DND-41 (cell line): Measurements from ENCODE around the gene EGF.

Experiments used
- ATAC-seq: fragments of 200-7000 bp; cut with Tn5 transposase; 3 replicates; pipeline ENCODE4 v1.9.1; 2021; ENCODE audit warnings: low read depth; ENCODE audit not compliant: insufficient read depth
- DNase-seq: peaks from one replicate; pipeline ENCODE4 v3.0.0-alpha.2; 2020
- H2AFZ ChIP-seq: 2 replicates; pipeline ENCODE4 v1.6.0; 2012; ENCODE audit warnings: low read depth, low read length
- H3K27ac ChIP-seq: 2 replicates; pipeline ENCODE4 v1.5.1; 2012; ENCODE audit warnings: low read length, inconsistent platforms
- H3K27me3 ChIP-seq: fragments of 200-600 bp; sonication (generic); 2 replicates; pipeline ENCODE4 v1.6.0; 2012; ENCODE audit warnings: low read length, mild to moderate bottlenecking, inconsistent platforms; ENCODE audit not compliant: insufficient read depth, poor library complexity
- H3K36me3 ChIP-seq: 2 replicates; pipeline ENCODE4 v1.5.1; 2012; ENCODE audit warnings: low read length, inconsistent platforms; ENCODE audit not compliant: insufficient read depth
- H3K4me1 ChIP-seq: 2 replicates; pipeline ENCODE4 v1.5.1; 2012; ENCODE audit warnings: mild to moderate bottlenecking, low read length; ENCODE audit not compliant: insufficient read depth
- H3K4me2 ChIP-seq: 2 replicates; pipeline ENCODE4 v1.6.0; 2012; ENCODE audit warnings: mild to moderate bottlenecking, moderate library complexity, low read length, inconsistent platforms; ENCODE audit not compliant: insufficient read depth
- H3K4me3 ChIP-seq, 2 experiments: fragments of 200-600 bp in 1 of 2; shearing (Covaris generic) in 1 of 2; 2 replicates each; pipeline ENCODE4 v1.5.1; 2012 to 2016; ENCODE audit warnings: inconsistent platforms in 2 of 2, low read length in 2 of 2, mild to moderate bottlenecking in 2 of 2, low read depth in 1 of 2, moderate library complexity in 1 of 2
- H3K79me2 ChIP-seq: 2 replicates; pipeline ENCODE4 v1.6.0; 2012; ENCODE audit warnings: low read length, inconsistent platforms; ENCODE audit not compliant: insufficient read depth
- H3K9ac ChIP-seq: 2 replicates; pipeline ENCODE4 v1.6.0; 2012; ENCODE audit warnings: low read depth, mild to moderate bottlenecking, inconsistent platforms, low read length, moderate library complexity
- H3K9me3 ChIP-seq: 2 replicates; pipeline ENCODE4 v1.5.1; 2012; ENCODE audit warnings: low read length, moderate library complexity, mild to moderate bottlenecking, inconsistent platforms; ENCODE audit not compliant: insufficient read depth, severe bottlenecking
- H4K20me1 ChIP-seq: 2 replicates; pipeline ENCODE4 v1.6.0; 2012; ENCODE audit warnings: low read length; ENCODE audit not compliant: insufficient read depth
- EZH2 ChIP-seq: IDR thresholded peaks from 3 replicates; pipeline ENCODE4 v1.6.1; 2012; ENCODE audit warnings: borderline replicate concordance, low read depth, mild to moderate bottlenecking, moderate library complexity, low read length, inconsistent platforms; ENCODE audit not compliant: severe bottlenecking
- TF ChIP-seq, protein P1 (sequence below): IDR thresholded peaks from 2 replicates; pipeline ENCODE4 v1.5.1; 2012; ENCODE audit warnings: borderline replicate concordance, low read length, moderate library complexity, mild to moderate bottlenecking; ENCODE audit not compliant: poor library complexity, severe bottlenecking; ENCODE audit errors: extremely low read depth

EGF gene

DNA sequence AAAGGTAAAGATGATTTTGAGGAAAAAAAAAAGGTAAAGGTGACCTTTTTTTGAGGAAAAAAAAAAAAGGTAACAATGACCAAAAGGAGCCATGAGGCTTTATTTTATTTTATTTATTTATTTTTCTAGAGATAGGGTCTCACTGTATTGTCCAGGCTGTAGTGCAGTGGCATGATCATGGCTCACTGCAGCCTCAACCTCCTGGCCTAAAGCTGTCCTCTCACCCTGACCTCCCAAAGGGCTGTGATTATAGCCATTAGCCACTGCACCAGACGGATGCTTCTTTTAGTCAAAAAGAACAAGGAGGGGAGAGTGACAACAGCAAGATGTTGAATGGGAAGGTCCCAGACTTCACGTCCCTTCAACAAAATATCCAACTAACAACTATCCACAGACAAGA lies 34.3 kb upstream of the EGF start:
- no peaks in the 10 kb centered on the region for H3K79me2 ChIP-seq
- no peak for TF ChIP-seq EZH2
- TF ChIP-seq, protein P1, sequence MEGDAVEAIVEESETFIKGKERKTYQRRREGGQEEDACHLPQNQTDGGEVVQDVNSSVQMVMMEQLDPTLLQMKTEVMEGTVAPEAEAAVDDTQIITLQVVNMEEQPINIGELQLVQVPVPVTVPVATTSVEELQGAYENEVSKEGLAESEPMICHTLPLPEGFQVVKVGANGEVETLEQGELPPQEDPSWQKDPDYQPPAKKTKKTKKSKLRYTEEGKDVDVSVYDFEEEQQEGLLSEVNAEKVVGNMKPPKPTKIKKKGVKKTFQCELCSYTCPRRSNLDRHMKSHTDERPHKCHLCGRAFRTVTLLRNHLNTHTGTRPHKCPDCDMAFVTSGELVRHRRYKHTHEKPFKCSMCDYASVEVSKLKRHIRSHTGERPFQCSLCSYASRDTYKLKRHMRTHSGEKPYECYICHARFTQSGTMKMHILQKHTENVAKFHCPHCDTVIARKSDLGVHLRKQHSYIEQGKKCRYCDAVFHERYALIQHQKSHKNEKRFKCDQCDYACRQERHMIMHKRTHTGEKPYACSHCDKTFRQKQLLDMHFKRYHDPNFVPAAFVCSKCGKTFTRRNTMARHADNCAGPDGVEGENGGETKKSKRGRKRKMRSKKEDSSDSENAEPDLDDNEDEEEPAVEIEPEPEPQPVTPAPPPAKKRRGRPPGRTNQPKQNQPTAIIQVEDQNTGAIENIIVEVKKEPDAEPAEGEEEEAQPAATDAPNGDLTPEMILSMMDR: no peak
- no peak overlapping the region for H3K4me2 ChIP-seq
- no peak overlapping the region for H3K4me3 ChIP-seq
- no peak overlapping the region for H3K27ac ChIP-seq
- no peaks in the 10 kb centered on the region for H4K20me1 ChIP-seq
- ATAC-seq (no peak), DNase-seq (no peak)
- H3K4me1 ChIP-seq: no peaks in the 10 kb centered on the region
- H3K27me3 ChIP-seq: no peaks in the 10 kb centered on the region
- no peak overlapping the region for H2AFZ ChIP-seq
- H3K9ac ChIP-seq: no peak overlapping the region
- H3K9me3 ChIP-seq: no peaks in the 10 kb centered on the region
- no peaks in the 10 kb centered on the region for H3K36me3 ChIP-seq

DNA sequence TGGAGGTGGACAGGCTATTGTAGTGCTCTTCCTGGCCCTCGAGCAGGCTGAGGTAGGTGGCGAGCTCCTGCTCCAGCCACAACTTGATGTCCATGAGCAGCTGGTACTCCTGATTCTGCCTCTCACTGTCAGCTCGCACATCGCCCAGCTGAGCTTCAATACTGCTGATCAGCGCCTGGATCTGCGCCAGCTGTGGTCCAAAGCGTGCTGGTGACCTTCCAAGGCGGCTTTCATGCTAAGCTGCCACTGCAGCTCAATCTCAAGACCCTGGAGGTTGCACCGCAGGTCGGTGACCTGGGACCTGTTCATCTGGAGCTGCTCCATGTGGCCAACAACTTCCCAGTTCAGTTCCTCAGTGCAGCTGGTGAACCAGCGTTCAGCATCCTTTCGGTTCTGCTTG lies 33.6 kb upstream of the EGF start:
- DNase-seq (no peak), ATAC-seq (no peak)
- TF ChIP-seq EZH2: no peak
- TF ChIP-seq, protein P1: no peak
- Histone ChIP-seq H4K20me1 (no peaks in the 10 kb centered on the region), H3K4me1 (no peaks in the 10 kb centered on the region), H3K9me3 (no peaks in the 10 kb centered on the region), H3K9ac (no peak overlapping the region), H3K4me2 (no peak overlapping the region), H2AFZ (no peak overlapping the region), H3K27ac (no peak overlapping the region), H3K79me2 (no peaks in the 10 kb centered on the region), H3K36me3 (no peaks in the 10 kb centered on the region), H3K27me3 (no peaks in the 10 kb centered on the region), H3K4me3 (no peak overlapping the region)

DNA sequence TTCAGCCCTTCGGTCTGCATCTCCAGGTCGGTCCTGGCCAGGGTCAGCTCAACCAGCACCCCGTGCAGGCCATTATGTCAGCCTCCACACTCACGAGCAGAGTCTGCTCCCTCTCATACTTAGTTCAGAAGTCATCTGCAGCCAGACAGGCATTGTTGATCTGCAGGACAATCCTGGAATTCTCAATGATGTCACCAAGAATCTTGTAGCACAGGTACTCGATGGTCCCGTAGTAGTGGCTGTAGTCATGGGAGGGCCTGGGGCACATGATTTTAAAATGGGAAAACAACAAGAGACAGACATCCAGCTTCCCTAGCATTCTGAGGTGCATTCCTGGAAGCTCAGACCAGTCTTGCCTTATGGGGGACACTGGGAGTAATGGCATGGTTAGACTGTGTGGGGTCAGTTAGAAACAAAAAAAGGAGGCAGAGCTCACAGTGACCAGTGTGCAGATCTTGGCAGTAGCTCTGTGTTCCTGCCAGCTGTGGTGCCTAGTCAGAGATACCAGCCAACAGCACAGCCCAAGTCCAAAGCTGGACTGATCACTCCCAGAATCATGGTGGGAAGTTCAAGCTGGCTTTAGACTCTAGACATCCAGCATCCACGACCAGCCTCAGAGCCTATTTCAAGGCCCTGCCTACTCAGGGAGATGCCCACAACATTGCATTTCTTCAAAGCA lies 32.9 kb upstream of the EGF start:
- ATAC-seq (no peak), DNase-seq (no peak)
- Histone ChIP-seq H3K4me2 (no peak overlapping the region), H3K27me3 (no peaks in the 10 kb centered on the region), H3K27ac (no peak overlapping the region), H2AFZ (no peak overlapping the region), H3K79me2 (no peaks in the 10 kb centered on the region), H3K4me3 (no peak overlapping the region), H3K9me3 (no peaks in the 10 kb centered on the region), H4K20me1 (no peaks in the 10 kb centered on the region), H3K4me1 (no peaks in the 10 kb centered on the region), H3K36me3 (no peaks in the 10 kb centered on the region), H3K9ac (no peak overlapping the region)
- TF ChIP-seq EZH2: no peak
- TF ChIP-seq, protein P1: no peak
